SKM-1 (cell line): ENCODE measurements around the gene CAMKMT.

Experiments used
- DNase-seq: peaks from one replicate; lab custom pipeline; 2025; ENCODE audit not compliant: unreplicated experiment; lab: John Stamatoyannopoulos, UW

Gene CAMKMT

DNA sequence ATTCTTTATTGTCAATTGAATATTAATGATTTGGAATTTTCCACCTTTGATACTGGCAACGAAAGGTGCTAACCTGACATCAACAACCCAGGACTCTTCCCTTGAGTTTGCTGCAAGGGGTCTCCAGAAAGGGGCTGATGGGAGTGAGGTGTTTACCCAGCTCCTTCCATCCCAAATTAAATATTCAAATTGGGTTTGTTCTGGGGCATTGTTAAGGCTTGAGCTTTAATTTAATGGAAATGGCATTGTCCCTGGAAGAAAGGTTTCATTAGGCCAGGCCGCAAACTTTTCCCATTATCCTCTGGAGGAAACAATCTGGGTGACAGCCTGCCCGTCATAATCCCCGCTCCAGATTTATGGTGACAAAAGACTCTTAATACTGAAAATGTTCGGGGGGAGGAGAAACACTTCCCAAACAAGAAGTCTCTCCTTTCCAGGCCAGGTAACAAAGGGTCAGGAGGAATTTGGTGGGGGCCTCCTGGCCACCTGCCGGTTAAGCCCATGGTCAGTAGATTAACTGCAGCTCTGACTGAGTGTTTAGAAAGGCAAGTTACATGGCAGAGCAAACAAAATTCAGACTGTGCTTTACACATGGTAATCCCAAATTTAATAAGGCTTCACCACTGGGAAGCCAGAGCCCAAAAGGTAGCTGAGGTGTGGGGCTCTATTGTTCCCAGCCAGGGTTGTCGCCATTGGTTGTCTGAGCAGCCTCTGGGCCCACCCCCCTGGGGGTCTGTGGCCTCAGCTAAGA is 428.4 kb downstream of the CAMKMT start:
- DNase-seq, result no peak

DNA sequence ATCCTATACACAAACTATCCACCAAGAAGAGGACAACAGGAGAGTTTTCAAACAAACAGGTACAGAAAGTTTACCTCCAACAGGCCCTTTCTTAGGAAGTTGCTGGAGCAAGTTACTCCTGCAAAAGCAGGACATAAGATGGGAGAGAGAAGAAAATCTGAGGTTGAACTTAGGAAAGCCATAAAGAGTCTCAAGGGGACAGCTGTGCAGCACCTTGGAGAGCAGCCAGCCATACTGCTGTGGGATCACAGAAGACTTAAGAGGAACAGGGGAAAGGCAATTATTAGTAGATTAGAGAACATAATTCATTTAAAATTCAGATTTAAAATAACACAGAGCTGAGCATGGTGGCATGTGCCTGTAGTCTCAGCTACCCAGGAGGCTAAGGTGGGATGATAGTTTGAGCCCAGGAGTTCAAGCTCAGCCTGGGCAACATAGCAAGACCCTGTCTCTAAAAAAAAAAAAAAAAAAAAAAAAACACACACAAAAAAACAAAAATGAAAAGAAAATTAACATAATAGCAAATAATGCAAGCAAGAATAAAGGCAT is 431.6 kb downstream of the CAMKMT start:
- no peak for DNase-seq

DNA sequence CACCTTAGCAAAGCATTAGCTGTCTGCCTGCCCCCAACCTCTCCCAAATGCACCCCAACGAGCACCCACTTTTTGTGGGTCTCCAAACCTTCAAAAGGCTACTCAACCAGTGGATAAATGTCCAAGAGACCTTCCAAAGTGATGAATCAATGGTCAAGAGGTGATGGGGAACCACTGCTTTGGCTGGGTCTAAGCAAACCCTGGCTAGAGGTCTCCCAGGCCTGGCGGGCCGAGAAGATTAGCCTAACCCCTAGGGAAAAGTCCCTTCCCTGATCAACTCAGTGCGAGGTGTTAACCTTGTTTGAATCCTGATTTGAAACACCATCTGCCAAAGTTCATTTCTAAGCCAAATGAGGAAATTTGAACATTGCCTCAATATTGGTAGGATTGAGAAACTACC is 435.0 kb downstream of the CAMKMT start:
- DNase-seq, result no peak

DNA sequence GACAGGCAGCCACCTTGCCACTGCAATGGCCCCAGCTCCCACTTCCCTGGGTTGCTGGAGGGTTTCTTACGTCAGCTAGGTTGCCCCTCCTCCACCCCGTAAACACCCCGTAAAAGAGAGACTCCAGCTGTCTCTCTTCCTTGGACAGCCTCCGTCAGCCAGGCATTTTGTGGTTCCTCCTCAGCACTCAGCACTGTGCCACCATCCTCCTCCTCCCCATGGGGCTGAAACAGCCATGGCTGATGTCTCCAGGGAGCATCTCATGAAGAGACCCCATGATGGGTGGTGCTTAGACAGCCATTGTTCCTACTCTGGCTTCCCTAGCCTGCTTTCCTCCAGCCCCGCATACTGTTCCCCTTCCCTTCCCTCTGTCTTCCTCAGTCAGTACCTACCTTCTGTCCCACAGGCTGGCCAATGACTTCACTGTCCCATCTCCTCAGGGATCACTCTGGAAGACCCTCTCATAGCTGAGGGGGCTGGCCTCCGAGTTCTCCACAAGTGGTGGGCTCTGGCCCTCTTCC is 436.5 kb downstream of the CAMKMT start:
- DNase-seq, result no peak

DNA sequence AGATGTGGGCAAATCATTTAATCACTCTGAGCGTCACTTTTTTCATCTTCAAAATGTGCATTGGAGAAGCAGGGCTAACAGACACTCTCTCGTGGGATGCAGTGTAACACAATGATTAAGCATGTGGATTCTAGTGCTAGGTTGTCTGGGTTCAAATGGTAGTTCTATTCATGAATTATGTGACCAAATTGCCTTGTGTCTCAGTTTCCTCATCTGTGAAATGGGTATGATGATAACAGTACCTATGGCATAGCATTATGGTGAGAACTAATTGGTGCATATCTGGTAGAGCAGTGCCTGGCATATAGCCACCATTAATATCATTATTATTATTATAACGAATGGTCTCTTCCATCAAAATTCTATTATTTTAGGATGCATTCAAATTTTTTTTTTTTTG is 437.4 kb downstream of the CAMKMT start:
- DNase-seq, result no peak

DNA sequence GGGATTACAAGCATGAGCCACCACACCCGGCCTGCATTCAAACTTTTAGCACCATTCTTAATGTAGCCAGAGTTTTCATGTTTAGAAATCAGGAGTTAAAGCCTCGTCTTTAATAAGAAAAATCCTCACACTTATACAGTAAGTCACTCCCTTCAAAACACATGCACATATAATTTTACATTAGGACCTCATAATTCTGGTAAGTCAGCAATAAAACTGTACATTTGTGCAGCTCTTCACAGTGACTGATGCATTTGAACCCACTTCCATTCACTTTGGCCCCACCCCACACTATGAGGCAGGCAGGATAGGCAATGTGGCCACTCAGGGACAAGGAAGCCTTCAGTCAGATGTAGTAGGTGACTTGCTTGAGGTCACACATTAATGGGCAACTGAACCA is 438.0 kb downstream of the CAMKMT start:
- DNase-seq, result no peak

DNA sequence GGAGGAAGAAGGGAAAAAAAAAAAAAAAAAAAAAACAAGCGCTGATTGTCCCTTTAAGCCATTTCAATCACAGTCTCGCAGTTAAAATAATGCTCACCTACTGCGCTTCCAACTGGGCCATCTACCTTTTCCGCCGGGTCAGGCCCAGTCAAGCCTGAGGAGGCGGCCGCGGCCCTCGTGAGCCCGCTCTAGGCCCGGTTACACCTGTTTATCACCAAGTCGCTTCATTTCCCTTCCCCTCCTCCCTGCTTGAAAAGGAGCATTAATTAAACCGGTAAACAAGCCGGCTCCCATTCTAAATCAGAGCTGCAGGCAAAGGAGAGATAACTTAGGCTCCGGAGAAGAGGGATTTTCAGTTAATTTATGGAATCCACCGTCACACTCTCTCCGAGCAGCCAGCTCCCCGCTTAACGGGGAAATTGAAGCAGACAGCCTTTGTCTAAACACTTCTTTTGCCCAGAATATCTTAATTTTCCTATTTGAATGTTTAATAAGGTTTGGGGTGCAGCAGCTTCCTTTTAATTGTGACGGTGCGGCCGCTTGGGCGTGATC is 439.6 kb downstream of the CAMKMT start:
- no peak for DNase-seq

DNA sequence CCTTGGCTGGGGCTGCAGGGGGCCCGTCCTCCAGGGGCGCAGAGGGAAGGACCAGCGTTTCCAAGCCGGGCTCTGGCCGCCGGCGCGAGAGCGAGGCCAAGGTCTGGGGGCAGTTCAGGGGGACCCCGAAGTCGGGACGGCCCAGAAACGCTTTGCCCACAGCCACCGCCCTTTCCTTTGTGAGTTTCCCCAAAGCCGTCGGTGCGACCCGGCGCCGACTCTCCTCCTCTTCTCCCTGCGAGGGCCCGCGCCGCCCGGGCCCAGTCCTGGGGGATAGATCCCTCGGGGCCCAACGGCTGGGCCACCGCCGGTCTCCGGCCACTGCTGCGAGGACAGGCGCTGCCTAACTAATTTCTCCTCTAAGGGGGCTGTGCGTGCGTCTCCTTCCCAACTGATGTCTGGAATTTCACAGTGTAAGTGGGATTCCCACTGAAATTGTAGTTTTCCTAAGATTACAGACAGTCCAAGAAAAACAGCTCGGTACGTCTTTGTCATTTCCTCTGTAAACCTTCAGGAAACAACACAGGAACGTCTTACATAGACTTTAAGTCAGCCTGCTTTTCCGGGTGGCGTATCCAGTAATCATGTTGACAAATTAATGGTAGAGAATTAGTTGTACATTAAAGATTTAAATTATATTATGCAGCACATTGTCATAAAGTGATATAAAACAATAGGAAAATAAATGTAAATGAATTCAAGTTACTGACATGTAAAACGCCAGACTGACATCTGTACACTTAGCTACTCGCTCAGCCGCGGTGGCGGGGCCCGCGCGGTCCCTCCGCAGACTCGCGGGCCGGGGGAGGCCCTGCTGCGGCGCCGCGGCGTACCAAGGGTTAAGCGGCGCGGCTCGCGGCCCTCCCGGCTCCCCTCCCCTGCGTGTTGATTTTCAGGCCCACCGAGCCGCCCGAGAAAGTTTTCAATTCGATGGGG is 440.4 kb downstream of the CAMKMT start:
- DNase-seq, result no peak

DNA sequence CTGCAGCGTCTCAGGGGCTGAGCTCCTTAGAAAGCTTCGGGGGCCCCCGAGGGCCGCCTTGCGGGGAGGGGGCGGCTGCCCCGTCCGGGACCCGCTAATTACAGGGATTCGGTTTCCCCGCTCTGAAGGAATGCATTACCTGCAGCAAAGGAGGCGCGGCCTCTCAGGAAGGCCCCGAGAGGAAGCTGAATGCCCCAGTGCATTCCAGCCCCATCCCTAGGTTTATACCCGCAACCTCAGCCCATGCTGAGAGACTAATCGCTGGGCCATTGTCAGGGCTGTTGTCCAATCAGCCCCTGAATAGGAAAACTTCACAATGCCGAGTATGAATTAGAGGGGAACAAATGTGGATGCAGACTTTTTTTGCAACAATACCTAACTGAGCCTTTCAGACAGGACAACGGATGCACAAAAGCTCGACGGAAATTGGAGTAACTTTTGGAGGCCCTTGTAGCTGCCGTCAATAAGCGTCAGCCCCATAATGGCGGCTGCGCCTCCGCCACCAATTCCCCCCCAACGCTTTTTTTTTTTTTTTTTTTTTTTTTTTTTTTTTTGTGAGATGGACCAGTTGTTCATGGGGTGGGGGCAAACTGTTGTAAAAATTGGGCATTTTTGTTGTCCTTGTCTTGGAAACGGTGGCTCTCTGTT is 441.2 kb downstream of the CAMKMT start:
- DNase-seq, result no peak

DNA sequence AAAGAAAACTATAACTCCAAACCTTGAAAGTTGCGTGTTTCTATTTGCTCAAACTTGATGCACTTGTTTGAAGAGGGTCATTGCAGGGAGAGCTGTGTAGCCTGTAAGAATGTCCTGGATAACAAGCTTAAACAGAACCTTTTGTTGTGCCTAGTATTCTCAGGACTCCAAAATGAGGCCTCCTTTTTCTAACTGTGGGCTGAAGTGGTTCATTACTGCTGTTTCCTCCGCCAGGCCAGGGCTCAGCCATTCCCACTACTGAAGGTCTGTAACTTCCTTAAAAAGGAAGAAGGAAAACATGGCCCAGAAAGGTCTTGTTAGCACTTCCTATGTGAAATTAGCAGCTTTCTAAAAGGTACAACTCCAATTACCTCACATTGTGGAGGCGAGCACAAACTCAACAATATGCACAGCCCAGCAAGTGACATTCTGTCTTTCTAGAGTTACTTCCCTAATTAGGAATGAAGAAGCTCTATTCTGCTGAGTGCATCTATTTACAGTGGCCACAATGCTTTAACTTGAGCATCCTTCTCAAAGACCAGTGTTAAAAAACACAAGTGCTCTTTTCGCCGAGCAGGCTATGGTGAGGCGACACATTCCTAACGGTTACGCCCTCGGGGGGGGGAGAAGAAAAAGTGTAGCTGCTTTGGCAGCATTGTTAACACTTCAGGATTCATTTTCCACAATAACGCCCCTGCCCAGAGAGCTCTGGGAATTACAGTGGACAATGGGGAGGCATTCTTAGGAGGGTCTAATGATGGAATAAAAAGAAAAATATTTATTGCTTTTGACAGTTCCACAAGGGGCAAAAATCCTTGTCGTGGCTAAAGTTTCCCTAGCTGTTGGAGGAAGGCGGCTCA is 442.9 kb downstream of the CAMKMT start:
- DNase-seq, result no peak

DNA sequence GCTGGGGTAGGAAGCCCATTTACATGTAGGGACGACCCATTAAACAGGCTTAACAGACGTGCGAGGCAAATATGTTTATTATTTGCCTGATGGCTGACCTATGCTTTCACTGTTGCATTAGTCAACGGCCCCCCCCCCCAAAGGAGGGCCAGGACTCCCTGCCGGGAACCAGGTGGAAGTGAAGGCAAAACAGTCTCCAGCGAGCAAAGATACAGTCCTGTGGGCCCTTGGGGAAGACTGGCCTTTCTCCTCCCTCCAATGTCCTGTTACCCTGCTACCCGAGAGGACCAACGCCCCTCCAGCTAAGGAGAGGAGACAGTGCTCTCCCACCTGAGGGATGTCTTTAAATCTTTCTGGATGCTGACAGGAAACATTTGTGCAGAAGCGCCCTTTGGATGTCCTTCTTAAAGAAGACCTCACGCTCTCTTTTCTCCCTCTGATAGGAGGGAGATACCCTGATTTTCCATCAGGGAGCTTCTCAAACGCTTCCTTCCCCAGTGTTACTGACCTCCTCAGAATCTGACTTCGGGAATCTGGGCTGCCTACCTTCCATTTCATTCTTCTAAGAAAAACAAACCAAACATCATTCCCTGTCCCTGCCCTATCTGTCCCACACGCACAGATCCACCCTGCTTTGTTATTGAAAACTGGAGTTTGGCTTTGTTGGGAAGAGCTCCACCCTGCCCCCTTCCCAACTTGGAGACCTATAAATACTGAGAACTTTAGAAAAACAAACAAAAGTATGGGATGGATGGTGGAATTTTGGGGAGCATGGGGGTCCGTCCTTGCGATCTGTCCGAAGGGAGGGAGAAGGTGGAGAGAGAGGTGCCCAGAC is 443.9 kb downstream of the CAMKMT start:
- DNase-seq, result no peak

DNA sequence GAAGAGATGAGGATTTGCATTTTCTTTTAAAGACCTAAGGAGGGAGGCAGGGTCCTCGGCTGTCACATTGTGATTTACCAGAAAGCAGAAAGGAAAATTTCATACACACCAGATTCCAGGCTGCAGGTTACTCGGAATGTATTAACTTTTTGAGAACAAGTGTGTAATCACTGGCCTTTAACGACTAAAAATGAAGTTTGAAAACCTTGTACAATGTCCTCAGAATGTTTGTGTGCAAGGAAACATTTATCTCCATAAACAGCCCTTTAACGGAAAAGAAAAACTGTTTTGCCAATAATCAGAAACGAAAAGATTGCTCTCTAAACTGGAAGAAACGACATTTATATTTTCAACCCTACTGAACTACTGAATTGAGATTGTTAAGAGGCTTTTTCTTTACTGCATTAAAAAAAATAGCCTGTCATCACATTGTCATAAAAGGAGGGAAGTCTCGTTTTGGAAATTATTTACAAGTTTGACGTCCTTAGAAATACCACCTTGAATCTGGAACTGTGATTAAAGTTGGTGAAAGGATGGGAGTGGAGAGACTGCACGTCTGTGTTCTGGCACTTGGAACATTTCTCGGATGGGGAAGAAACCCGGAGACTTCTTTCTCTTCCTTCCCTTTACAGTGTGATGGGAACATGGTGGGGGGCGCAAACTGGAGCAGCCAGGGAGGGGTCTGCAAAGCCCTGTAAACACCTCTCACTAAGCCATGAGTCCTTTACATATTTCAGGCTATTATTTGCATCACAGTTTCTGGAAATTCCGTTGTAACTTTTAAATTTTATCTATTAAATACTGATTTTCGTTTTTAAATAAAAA is 445.7 kb downstream of the CAMKMT start:
- DNase-seq, result no peak

DNA sequence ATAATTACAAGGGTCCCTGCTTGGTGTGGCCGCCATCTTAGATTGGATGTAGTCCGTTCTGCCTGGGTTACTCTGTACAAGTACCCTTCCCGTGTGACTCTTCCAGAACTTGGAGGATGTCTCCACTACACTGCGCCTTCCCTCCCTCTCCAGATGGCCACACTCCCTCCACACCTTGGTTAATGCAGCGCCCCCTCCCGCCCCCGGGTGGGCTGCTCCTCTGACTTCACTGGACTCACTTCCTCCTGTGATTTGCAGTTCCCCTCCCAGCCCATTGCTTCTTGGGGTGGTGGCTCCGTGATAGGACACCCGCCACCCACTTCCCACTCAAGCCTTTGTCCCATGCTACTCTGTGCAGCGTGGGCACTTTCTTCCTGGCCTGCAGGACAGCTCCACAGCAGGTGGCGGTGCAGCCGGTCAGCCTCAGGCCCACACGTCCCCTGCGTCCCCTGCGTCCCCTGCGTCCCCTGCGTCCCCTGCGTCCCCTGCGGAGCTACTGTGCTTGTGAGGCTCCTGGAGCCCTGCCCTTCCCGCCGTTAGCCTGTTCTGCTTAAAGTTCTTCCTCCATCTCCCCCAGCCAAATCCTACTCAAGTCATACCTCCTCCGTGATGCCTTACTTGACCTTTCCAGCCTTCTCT is 449.3 kb downstream of the CAMKMT start:
- DNase-seq, result no peak

DNA sequence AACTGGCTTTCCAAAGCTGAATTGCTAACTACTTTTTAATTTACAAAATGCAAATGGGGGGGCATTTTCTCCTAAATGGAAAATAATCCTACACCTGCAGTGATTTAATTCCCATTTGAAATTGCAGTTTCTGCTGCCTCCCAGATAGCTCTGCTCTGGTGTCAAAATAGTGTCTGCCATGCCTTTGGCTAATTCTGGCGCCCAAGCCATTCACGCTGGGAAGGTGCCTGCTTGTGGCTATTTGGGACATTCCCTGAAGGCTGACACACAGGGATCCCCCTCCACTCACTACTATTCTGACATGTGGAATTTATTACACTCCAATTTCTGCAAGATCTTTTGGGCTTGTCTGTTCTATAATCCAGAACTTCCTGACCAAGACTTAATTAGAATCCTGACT is 451.4 kb downstream of the CAMKMT start:
- no peak for DNase-seq

DNA sequence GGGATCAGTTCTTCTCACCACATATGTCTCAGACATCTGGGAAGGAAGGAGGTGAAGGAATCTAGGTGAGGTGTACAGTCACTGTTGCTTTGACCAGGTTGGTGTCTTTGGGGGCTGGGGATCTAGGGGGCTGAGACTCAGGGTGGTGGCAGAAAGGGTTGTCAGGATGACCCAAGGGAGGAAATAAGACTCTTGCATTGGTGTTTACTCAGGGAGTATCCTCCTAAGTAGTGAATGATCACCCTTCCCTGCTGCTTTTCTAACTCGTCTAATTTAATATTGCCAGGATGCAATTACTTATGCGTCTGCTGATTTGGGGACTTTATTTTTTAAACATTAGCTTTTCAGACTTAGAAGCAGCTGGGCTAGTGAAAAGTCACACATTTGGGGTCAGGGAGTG is 451.9 kb downstream of the CAMKMT start:
- DNase-seq, result no peak

DNA sequence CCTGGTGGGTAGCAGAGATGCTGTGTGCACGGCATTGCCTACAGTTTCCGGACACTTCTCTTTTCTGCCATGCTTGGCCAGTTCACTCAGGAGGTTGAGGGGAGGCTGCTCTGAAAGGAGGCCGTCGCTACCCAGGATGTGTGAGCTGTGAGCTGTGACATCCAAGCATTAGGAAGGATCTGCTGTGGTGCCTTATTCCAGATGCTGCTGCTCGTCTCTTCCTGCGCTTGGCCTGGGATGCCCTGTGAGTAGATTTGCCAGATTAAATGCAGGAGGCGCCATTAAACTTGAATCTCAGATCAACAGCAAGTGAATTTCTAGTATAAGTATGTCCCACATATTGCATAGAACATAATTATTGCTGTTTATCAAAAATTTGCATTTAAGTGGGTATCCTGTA is 455.5 kb downstream of the CAMKMT start:
- no peak for DNase-seq

DNA sequence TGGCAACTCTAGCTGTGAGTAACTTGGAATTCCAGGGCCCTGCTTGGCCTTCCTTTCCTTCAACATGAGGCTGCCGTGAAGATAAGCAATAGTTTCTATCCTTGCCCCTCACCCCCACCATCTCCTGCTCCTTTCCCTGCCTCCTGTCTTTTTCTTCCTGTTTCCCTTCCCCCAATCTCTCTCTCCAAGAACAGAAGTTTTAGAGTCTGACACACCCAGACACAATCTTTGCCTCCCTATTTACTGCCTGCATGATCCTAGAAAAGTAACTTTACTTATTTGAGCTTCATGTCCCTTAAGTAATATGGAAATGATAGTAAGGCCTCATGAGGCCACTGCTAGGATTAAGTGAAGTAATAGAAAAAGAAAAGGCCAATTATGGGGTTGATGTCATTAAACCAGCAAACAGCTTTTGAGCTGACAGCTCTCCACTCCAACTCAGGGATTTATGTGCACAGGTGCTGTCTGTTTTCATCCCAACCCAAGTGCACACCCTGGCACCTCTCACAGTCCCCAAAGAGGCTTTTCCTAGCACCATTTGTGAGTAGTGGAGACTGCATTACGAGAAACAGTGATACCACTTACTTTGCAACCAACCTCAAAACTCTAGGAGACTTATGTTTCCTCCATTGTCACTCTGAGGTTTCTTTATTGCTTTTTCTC is 456.1 kb downstream of the CAMKMT start:
- no peak for DNase-seq
